ENCODE data around the gene GAPVD1.
"Not testable (repeated sequence)": the region's sequence is repeated elsewhere in the genome, so short reads cannot be mapped to it uniquely, and the experiment has no call there.

Gene GAPVD1

DNA sequence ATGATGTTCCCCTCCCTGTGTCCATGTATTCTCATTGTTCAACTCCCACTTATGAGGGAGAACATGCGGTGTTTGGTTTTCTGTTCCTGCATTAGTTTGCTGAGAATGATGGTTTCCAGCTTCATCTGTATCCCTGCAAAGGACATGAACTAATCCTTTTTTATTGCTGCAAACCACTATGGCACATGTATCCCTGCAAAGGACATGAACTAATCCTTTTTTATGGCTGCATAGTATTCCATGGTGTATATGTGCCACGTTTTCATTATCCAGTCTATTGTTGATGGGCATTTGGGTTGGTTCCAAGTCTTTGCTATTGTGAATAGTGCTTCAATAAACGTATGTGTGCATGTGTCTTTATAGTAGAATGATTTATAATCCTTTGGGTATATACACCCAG, 54.7 kb downstream of the GAPVD1 start:
- not testable (repeated sequence) for DNase-seq (ENCODE audit: low read depth in 2 of 2)

DNA sequence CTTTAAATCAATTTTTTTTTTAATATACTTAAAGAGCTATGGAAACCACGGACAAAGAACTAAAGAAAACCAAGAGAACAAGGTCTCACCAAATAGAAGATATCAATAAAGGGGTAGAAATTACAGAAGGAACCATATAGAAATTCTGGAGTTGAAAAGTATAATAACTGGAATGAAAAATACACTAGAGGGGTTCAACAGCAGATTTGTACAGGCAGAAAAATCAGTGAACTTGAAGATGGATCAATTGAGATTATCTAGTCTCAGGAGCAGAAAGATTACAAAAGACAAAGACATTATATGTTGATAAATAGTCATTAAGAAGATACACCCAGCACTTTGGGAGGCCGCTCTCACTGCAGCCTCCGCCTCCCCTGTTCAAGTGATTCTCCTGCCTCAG, 56.1 kb downstream of the GAPVD1 start:
- no peak for DNase-seq (ENCODE audit: low read depth in 2 of 2)

DNA sequence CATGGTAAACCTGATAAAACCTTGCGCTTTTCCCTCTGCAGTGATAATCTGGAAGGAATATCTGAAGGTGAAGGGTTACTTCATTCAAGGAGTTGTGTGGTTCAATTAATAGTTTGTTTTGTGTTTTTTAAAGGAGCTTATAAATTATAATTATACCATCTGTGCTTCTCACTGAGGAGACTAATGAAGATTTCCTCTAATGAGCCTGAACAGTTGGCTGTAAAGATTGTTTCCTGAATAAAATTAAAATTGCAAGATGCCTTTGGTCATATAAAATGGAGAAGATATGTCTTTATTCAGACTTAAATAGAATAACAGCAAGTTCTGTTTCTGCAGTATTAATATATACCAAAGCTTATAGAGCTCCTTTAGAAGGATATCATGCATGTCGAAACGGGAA, 59.9 kb downstream of the GAPVD1 start:
- DNase-seq (ENCODE audit: low read depth in 2 of 2), result no peak

- no peak for DNase-seq (ENCODE audit: low read depth in 2 of 2)
Measured at GRCh38 chr9:125323615-125324014, 62.0 kb downstream of the GAPVD1 start.

- no peak for DNase-seq (ENCODE audit: low read depth in 2 of 2)
Measured at GRCh38 chr9:125325826-125326225, 64.2 kb downstream of the GAPVD1 start.

GRCh38 chr9:125329978-125330377, 68.4 kb downstream of the GAPVD1 start:
- no peak for DNase-seq (ENCODE audit: low read depth in 2 of 2)

GRCh38 chr9:125330587-125330986, 69.0 kb downstream of the GAPVD1 start:
- DNase-seq (ENCODE audit: low read depth in 2 of 2), result no peak

DNA sequence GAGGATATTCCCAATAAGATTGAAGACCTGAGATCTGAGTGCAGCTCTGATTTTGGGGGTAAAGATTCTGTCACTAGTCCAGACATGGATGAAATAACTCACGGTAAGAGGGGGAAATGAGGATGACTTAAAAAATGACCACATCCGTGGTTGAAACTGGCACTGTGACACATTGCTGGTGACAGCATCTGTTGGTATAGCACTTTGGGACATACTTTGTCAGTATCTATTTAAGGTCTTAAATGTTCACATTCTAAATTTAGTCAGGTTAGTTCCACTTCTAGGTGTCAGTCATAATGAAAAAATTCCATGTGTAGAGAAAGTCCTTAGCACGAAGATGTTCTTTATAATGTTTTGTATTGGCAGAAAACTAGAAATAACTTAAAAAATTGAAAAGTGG, 70.9 kb downstream of the GAPVD1 start:
- peak; percentile 11 to 31 for DNase-seq (ENCODE audit: low read depth in 2 of 2)

GRCh38 chr9:125337236-125337635, 75.6 kb downstream of the GAPVD1 start:
- DNase-seq (ENCODE audit: low read depth in 2 of 2), result no peak

- DNase-seq (ENCODE audit: low read depth in 2 of 2), result no peak
Measured at GRCh38 chr9:125338929-125339328, 77.3 kb downstream of the GAPVD1 start.

- no peak for DNase-seq (ENCODE audit: low read depth in 2 of 2)
Measured at GRCh38 chr9:125341566-125341965, 79.9 kb downstream of the GAPVD1 start.

GRCh38 chr9:125343518-125344275, 82.1 kb downstream of the GAPVD1 start:
- DNase-seq (ENCODE audit: low read depth in 2 of 2), result no peak

- no peak for DNase-seq (ENCODE audit: low read depth in 2 of 2)
Measured at GRCh38 chr9:125346080-125346732, 84.6 kb downstream of the GAPVD1 start.

GRCh38 chr9:125355601-125356000, 94.0 kb downstream of the GAPVD1 start:
- DNase-seq (ENCODE audit: low read depth in 2 of 2), result no peak

DNA sequence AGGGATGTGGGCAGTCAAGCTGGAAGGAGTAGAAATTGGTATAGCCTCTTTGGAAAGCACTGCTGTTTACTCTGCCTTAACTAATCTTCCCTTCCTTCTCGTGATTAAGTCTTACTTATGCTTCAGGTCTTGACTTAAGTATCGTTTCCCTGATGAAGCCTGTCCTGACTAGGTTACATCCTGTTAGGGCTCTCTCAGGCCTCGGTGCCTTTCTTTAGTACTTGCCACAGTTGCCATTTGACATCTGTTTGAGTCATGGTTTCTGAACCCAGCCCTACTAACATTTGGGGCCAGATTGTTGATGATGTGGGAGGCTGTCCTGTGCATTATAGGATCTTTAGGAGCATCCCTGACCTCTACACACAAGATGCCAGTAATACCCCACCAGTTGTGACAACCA, 94.4 kb downstream of the GAPVD1 start:
- DNase-seq (ENCODE audit: low read depth in 2 of 2), result no peak

DNA sequence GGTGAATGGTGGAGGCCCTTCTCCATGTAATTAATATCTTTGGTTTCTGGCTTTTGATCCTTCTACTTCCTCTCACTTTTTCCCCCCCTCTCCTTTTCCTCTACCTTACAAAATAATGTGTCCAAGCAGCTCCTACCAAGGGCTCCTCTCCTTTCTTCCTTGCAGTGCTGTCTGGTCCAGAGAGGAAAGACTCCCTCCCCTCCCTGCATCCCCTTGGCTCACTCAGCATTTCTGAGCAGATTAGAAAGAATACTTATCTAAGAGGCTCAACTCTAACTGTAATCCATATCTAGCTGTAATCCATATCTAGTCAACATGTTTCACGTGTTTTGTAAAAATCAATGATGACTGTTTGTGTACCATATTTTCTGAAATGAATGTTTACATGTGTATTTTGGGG, 97.4 kb downstream of the GAPVD1 start:
- no peak for DNase-seq (ENCODE audit: low read depth in 2 of 2)

DNA sequence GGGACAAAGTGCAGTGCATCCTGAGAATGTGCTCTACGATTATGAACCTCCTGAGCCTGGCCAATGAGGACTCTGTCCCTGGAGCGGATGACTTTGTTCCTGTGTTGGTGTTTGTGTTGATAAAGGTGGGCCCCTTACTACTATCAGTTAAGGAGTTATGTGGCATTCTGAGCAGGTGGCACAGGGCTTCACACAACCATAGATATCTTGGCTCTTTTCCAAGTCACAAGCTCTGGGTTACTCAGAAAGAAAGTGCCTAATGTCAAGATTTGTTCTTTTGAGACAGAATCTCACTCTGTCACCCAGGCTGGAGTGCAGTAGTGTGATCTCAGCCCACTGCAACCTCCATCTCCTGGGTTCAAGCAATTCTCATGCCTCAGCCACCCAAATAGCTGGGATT, 99.0 kb downstream of the GAPVD1 start:
- DNase-seq (ENCODE audit: low read depth in 2 of 2), result no peak

- DNase-seq (ENCODE audit: low read depth in 2 of 2), result no peak
Measured at GRCh38 chr9:125361837-125362531, 100.4 kb downstream of the GAPVD1 start.

- no peak for DNase-seq (ENCODE audit: low read depth in 2 of 2)
Measured at GRCh38 chr9:125366676-125367075, 105.0 kb downstream of the GAPVD1 start.

DNA sequence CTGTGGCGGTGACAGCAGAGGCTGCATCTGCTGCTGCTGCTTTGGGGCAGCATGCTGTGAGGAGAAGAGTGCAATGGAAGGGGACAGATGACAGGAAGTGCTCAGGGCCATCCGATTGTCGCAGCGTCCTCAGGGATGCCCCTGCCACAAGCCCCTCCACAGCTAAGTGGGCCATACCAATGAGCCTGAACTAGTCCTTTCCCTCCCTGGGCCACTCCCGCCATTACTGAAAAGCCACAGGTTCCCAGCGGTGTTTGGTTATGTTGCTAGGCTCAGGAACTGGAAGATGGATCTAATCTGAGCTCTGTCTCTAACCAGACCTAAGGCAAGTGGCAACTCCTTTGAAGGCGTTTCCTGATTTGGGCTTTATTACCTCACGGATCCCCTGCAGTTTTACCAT, 109.2 kb downstream of the GAPVD1 start:
- DNase-seq (ENCODE audit: low read depth in 2 of 2), result no peak

DNA sequence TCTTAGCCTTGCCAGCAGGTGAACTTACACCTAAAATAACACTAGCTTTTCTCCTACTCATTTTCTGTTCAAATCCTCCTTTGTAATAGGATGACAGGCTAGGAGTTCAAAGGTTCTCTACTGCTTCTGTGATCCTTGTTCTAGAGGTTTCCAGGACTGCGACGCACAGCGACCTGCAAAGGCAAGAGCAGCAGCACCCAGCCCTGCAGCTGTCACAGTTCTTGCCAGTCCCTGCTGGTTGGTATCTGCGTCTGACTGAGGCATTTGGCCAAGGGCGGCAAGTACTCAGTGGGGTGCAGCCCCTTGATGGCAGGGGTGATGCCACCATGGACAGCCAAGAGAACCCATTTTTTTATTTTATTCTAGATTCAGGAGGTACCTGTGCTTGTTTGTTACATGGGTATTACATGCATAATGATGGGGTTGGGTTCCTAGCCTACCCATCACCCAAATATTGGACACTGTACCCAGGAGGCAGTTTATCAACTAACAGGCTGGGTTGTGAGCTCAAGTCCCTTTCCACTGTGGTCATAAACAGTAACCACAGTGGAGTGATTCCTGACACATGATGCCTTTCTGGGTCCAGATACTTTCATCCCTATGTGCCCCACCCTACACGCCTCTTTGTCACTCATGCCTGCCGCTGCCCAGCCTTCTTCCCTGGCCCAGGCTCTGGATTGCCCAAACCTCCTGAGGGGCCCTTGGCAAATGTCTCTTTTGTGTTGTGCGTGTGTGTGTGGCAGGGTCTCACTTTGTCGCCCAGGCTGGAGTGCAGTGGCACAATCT, 111.0 kb downstream of the GAPVD1 start:
- DNase-seq (ENCODE audit: low read depth in 2 of 2), result no peak
